ENCODE data around the gene TDRD1.
"Not testable (repeated sequence)": the region's sequence is repeated elsewhere in the genome, so short reads cannot be mapped to it uniquely, and the experiment has no call there.

The TDRD1 gene

DNA sequence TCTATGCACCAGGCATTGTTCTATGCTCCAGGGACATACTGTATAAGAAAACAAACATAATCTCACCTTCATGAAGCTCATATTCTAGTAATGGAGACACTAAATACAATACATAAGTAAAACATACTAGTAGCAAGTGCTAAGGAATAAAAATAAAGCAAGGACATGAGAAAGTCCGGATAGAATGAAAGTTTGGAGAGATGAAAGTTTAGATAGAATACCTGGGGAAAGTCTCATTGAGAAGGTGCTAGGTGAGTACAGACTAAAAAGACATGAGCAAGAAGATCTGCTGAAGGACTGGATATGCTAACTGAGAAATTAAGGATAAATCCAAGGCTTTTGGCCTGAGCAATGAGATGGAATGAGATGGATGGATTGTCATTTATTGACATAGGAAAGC, 39.1 kb upstream of the TDRD1 start:
- no peaks in the 10 kb centered on the region for H3K79me2 ChIP-seq (ENCODE audit: insufficient read depth, low read depth)
- TF ChIP-seq, protein P1, sequence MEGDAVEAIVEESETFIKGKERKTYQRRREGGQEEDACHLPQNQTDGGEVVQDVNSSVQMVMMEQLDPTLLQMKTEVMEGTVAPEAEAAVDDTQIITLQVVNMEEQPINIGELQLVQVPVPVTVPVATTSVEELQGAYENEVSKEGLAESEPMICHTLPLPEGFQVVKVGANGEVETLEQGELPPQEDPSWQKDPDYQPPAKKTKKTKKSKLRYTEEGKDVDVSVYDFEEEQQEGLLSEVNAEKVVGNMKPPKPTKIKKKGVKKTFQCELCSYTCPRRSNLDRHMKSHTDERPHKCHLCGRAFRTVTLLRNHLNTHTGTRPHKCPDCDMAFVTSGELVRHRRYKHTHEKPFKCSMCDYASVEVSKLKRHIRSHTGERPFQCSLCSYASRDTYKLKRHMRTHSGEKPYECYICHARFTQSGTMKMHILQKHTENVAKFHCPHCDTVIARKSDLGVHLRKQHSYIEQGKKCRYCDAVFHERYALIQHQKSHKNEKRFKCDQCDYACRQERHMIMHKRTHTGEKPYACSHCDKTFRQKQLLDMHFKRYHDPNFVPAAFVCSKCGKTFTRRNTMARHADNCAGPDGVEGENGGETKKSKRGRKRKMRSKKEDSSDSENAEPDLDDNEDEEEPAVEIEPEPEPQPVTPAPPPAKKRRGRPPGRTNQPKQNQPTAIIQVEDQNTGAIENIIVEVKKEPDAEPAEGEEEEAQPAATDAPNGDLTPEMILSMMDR (conservative IDR thresholded peaks at IDR 0.05; ENCODE audit: low read depth, low read length): no peak
- no peaks in the 10 kb centered on the region for H4K20me1 ChIP-seq (ENCODE audit: insufficient read depth)
- H3K9ac ChIP-seq: no peak overlapping the region
- H3K36me3 ChIP-seq (ENCODE audit: insufficient read depth): no peaks in the 10 kb centered on the region
- H3K4me1 ChIP-seq (ENCODE audit: low read depth, poor library complexity, severe bottlenecking): no peaks in the 10 kb centered on the region
- no peak overlapping the region for H3K4me2 ChIP-seq
- H3K4me3 ChIP-seq (IDR thresholded peaks at IDR 0.05; ENCODE audit: insufficient read depth, low read depth, low read length): no peak overlapping the region
- no peak overlapping the region for H2AFZ ChIP-seq (ENCODE audit: low read depth)
- no peak overlapping the region for H3K27ac ChIP-seq
- H3K27me3 ChIP-seq (ENCODE audit: insufficient read depth, low read depth): no peaks in the 10 kb centered on the region

DNA sequence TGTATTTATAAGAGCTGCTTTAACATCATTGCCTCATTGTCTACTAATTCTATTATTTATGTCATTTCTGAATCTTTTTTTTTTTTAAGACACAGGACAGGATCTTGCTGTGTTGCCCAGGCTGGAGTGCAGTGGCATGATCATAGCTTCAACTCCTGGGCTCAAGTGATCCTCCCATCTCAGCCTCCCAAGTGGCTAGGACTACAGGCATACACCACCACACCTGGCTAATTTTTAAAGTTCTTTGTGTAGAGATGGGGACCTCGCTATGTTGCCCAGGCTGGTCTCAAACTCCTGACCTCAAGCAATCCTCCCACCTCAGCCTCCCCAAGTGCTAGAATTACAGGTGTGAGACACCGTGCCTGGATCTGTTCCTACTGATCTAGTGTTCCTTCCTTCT, 38.3 kb upstream of the TDRD1 start:
- not testable (repeated sequence) for H3K4me1 ChIP-seq (ENCODE audit: low read depth, poor library complexity, severe bottlenecking); H3K27ac ChIP-seq; H4K20me1 ChIP-seq (ENCODE audit: insufficient read depth); H3K4me3 ChIP-seq (IDR thresholded peaks at IDR 0.05; ENCODE audit: insufficient read depth, low read depth, low read length); H3K36me3 ChIP-seq (ENCODE audit: insufficient read depth); H2AFZ ChIP-seq (ENCODE audit: low read depth); H3K4me2 ChIP-seq; H3K27me3 ChIP-seq (ENCODE audit: insufficient read depth, low read depth); H3K9ac ChIP-seq; H3K79me2 ChIP-seq (ENCODE audit: insufficient read depth, low read depth)

DNA sequence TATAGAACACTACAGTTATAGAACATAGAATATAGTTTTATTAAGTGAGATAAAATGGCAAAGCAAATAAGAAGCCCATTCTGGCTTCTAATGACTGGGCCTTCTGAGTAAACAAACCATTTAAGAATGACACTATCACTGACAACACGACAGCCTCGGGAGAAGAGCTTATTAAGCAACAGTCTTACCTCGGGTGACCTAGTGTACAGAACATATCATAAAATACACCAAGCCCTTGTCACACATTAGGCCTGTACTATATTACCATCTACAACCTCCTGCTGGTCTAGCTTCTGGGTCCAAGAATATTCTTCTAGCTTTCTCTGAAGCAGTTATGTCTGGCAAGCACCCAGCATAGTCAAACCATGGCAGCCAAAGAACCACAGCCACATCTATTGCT, 37.1 kb upstream of the TDRD1 start:
- TF ChIP-seq, protein P1 (conservative IDR thresholded peaks at IDR 0.05; ENCODE audit: low read depth, low read length): no peak
- no peak overlapping the region for H2AFZ ChIP-seq (ENCODE audit: low read depth)
- no peaks in the 10 kb centered on the region for H3K36me3 ChIP-seq (ENCODE audit: insufficient read depth)
- H3K79me2 ChIP-seq (ENCODE audit: insufficient read depth, low read depth): no peaks in the 10 kb centered on the region
- H4K20me1 ChIP-seq (ENCODE audit: insufficient read depth): no peaks in the 10 kb centered on the region
- no peak overlapping the region for H3K27ac ChIP-seq
- H3K9ac ChIP-seq: no peak overlapping the region
- H3K4me3 ChIP-seq (IDR thresholded peaks at IDR 0.05; ENCODE audit: insufficient read depth, low read depth, low read length): no peak overlapping the region
- no peaks in the 10 kb centered on the region for H3K4me1 ChIP-seq (ENCODE audit: low read depth, poor library complexity, severe bottlenecking)
- H3K4me2 ChIP-seq: no peak overlapping the region
- no peaks in the 10 kb centered on the region for H3K27me3 ChIP-seq (ENCODE audit: insufficient read depth, low read depth)

DNA sequence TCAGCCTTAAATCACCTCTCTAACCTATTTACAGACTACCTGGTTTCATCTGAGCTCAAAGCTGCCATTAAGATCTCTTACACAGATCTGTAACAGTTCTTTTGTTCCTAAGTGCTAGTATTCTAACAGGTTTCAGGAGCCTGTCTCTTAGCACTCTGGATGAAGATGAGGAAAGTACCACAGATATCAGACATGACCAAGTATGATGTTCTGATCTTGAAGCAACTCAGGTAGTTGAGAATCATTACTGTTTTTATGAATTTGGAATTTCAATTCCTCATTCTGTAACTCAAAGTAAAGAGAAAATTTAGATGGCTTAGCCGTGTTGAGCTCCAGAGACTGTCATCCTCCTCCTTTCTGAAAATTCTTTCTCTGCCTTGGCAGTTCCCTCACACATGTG, 36.0 kb upstream of the TDRD1 start:
- no peak overlapping the region for H3K9ac ChIP-seq
- TF ChIP-seq, protein P1 (conservative IDR thresholded peaks at IDR 0.05; ENCODE audit: low read depth, low read length): no peak

DNA sequence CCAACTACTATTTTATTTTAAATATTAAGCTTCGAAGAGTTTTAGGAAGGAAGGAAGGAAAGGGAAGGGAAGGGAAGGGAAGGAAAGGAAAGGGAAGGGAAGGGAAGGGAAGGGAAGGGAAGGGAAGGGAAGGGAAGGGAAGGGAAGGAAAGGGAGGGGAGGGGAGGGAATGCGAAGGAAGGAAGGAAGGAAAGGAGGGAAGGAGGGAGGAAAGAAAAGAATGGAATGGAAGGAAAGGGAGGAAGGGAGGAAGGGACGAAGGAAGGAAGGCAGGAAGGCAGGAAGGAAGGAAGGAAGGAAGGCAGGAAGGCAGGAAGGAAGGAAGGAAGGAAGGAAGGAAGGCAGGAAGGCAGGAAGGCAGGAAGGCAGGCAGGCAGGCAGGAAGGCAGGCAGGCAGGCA, 29.7 kb upstream of the TDRD1 start:
- not testable (repeated sequence) for H3K4me3 ChIP-seq (IDR thresholded peaks at IDR 0.05; ENCODE audit: insufficient read depth, low read depth, low read length); H3K4me2 ChIP-seq; H3K27me3 ChIP-seq (ENCODE audit: insufficient read depth, low read depth); H3K4me1 ChIP-seq (ENCODE audit: low read depth, poor library complexity, severe bottlenecking); H4K20me1 ChIP-seq (ENCODE audit: insufficient read depth); H3K9ac ChIP-seq; H3K27ac ChIP-seq; H3K79me2 ChIP-seq (ENCODE audit: insufficient read depth, low read depth); H2AFZ ChIP-seq (ENCODE audit: low read depth); H3K36me3 ChIP-seq (ENCODE audit: insufficient read depth)

More for the DNA sequence above, 36.0 kb upstream of the TDRD1 start:
- H3K4me3 ChIP-seq (IDR thresholded peaks at IDR 0.05; ENCODE audit: insufficient read depth, low read depth, low read length): no peak overlapping the region
- no peaks in the 10 kb centered on the region for H3K36me3 ChIP-seq (ENCODE audit: insufficient read depth)
- H3K4me1 ChIP-seq (ENCODE audit: low read depth, poor library complexity, severe bottlenecking): no peaks in the 10 kb centered on the region
- H3K4me2 ChIP-seq: no peak overlapping the region
- H2AFZ ChIP-seq (ENCODE audit: low read depth): no peak overlapping the region
- H3K79me2 ChIP-seq (ENCODE audit: insufficient read depth, low read depth): no peaks in the 10 kb centered on the region
- no peaks in the 10 kb centered on the region for H3K27me3 ChIP-seq (ENCODE audit: insufficient read depth, low read depth)
- no peak overlapping the region for H3K27ac ChIP-seq
- no peaks in the 10 kb centered on the region for H4K20me1 ChIP-seq (ENCODE audit: insufficient read depth)
